Mesothelial cell of epicardium (in vitro differentiated cells): ENCODE measurements around the gene MACROD2. TPM values are rescaled to one million over a fixed set of nuclear protein-coding genes. Genes with fewer than 3 reads are reported as not detected.

Experiments
- DNase-seq, 2 experiments: peaks; one replicate each; pipeline ENCODE4 v3.0.0; 2021; ENCODE audit warnings: low spot score in 2 of 2; ENCODE audit not compliant: unreplicated experiment in 2 of 2
- H3K27ac Mint-ChIP-seq: 2 replicates; pipeline ENCODE4 v1.8.0; 2021; ENCODE audit warnings: mixed read lengths
- H3K27me3 Mint-ChIP-seq: 2 replicates; pipeline ENCODE4 v1.8.0; 2021; ENCODE audit warnings: low read depth, mixed read lengths
- H3K36me3 Mint-ChIP-seq: 2 replicates; pipeline ENCODE4 v1.8.0; 2021; ENCODE audit warnings: mixed read lengths
- H3K4me1 Mint-ChIP-seq: 2 replicates; pipeline ENCODE4 v1.8.0; 2021; ENCODE audit warnings: mixed read lengths
- H3K4me3 Mint-ChIP-seq: 2 replicates; pipeline ENCODE4 v1.8.0; 2021; ENCODE audit warnings: mild to moderate bottlenecking, moderate library complexity, mixed read lengths
- H3K9me3 Mint-ChIP-seq: 2 replicates; pipeline ENCODE4 v1.8.0; 2021; ENCODE audit warnings: mixed read lengths
- CTCF ChIP-seq: fragments of 200-600 bp; sonication (generic); IDR thresholded peaks from one replicate; pipeline ENCODE4 v1.5.0; 2021; ENCODE audit warnings: antibody characterized with exemption; ENCODE audit not compliant: unreplicated experiment
- total RNA-seq: library from RNA; stranded (reverse); gene quantifications from 3 replicates; pipeline ENCODE4 v1.2.1, GENCODE V29; 2021

MACROD2 gene
- total RNA-seq, 1 donor from 2014 or later, result 10.0 TPM

- Mint-ChIP-seq H3K27ac (peak overlapping the region; percentile 83), H3K36me3 (peaks cover 8% of the 10 kb centered on the region), H3K9me3 (peaks cover 10% of the 10 kb centered on the region), H3K27me3 (no peaks in the 10 kb centered on the region), H3K4me1 (peaks cover 32% of the 10 kb centered on the region), H3K4me3 (no peak overlapping the region)
- no peak for TF ChIP-seq CTCF
- no peak for DNase-seq
Measured at GRCh38 chr20:14992153-14992552, 996.8 kb downstream of the MACROD2 start.

- Mint-ChIP-seq H3K36me3 (peaks cover 13% of the 10 kb centered on the region), H3K4me3 (no peak overlapping the region), H3K27ac (peak overlapping the region; percentile 83), H3K9me3 (peaks cover 15% of the 10 kb centered on the region), H3K4me1 (peaks cover 29% of the 10 kb centered on the region), H3K27me3 (no peaks in the 10 kb centered on the region)
- no peak for DNase-seq
- TF ChIP-seq CTCF, result no peak
Measured at GRCh38 chr20:14992961-14993360, 997.6 kb downstream of the MACROD2 start.

GRCh38 chr20:14996883-14997672 is 1001.8 kb downstream of the MACROD2 start:
- no peak overlapping the region for H3K27ac Mint-ChIP-seq
- H3K4me3 Mint-ChIP-seq, result no peak overlapping the region
- peaks cover 15% of the 10 kb centered on the region for H3K4me1 Mint-ChIP-seq
- H3K27me3 Mint-ChIP-seq, result no peaks in the 10 kb centered on the region
- DNase-seq, result no peak
- peaks cover 39% of the 10 kb centered on the region for H3K9me3 Mint-ChIP-seq
- peaks cover 35% of the 10 kb centered on the region for H3K36me3 Mint-ChIP-seq
- no peak for TF ChIP-seq CTCF

- Mint-ChIP-seq H3K27me3 (no peaks in the 10 kb centered on the region), H3K4me1 (peaks cover 8% of the 10 kb centered on the region), H3K27ac (no peak overlapping the region), H3K9me3 (peaks cover 41% of the 10 kb centered on the region), H3K36me3 (peaks cover 38% of the 10 kb centered on the region), H3K4me3 (no peak overlapping the region)
- no peak for DNase-seq
- TF ChIP-seq CTCF, result no peak
Measured at GRCh38 chr20:14997791-14998190, 1002.5 kb downstream of the MACROD2 start.

GRCh38 chr20:15005300-15005986 is 1010.1 kb downstream of the MACROD2 start:
- DNase-seq, result no peak
- Mint-ChIP-seq H3K4me3 (no peak overlapping the region), H3K9me3 (peaks cover 11% of the 10 kb centered on the region), H3K27ac (peak overlapping the region; percentile 96), H3K36me3 (peaks cover 11% of the 10 kb centered on the region), H3K4me1 (peaks cover 49% of the 10 kb centered on the region), H3K27me3 (no peaks in the 10 kb centered on the region)
- no peak for TF ChIP-seq CTCF
